GM10847 (cell line): Measurements from ENCODE around the gene TCF4.

Source experiments
- POLR2A ChIP-seq: IDR thresholded peaks from 2 replicates; pipeline ENCODE4 v1.6.1; 2011; ENCODE audit not compliant: insufficient read length; ENCODE audit errors: extremely low read depth

Gene TCF4

GRCh38 chr18:55453186-55453585 is 134.8 kb downstream of the TCF4 start:
- TF ChIP-seq POLR2A = no peak

- TF ChIP-seq POLR2A = no peak
Observed at GRCh38 chr18:55452123-55452611, 135.8 kb downstream of the TCF4 start.

- no peak for TF ChIP-seq POLR2A
Observed at GRCh38 chr18:55449412-55450140, 138.4 kb downstream of the TCF4 start.

- no peak for TF ChIP-seq POLR2A
Observed at GRCh38 chr18:55448420-55448819, 139.6 kb downstream of the TCF4 start.

GRCh38 chr18:55447672-55448018 is 140.3 kb downstream of the TCF4 start:
- no peak for TF ChIP-seq POLR2A

- no peak for TF ChIP-seq POLR2A
Observed at GRCh38 chr18:55446996-55447671, 140.9 kb downstream of the TCF4 start.

GRCh38 chr18:55444536-55444935 is 143.5 kb downstream of the TCF4 start:
- no peak for TF ChIP-seq POLR2A

- TF ChIP-seq POLR2A = no peak
Observed at GRCh38 chr18:55443776-55444175, 144.2 kb downstream of the TCF4 start.

GRCh38 chr18:55442561-55442960 is 145.4 kb downstream of the TCF4 start:
- TF ChIP-seq POLR2A = no peak

- no peak for TF ChIP-seq POLR2A
Observed at GRCh38 chr18:55440988-55441387, 147.0 kb downstream of the TCF4 start.

GRCh38 chr18:55439056-55439455 is 148.9 kb downstream of the TCF4 start:
- TF ChIP-seq POLR2A = no peak

- no peak for TF ChIP-seq POLR2A
Observed at GRCh38 chr18:55435592-55435991, 152.4 kb downstream of the TCF4 start.

GRCh38 chr18:55433648-55434047 is 154.3 kb downstream of the TCF4 start:
- TF ChIP-seq POLR2A = no peak

- no peak for TF ChIP-seq POLR2A
Observed at GRCh38 chr18:55433140-55433539, 154.9 kb downstream of the TCF4 start.

- TF ChIP-seq POLR2A = no peak
Observed at GRCh38 chr18:55432307-55433040, 155.5 kb downstream of the TCF4 start.

- TF ChIP-seq POLR2A = no peak
Observed at GRCh38 chr18:55430026-55430425, 158.0 kb downstream of the TCF4 start.
